WTC11 (cell line): ENCODE results near the gene SNCAIP. TPM values are rescaled to one million over a fixed set of nuclear protein-coding genes. Genes with fewer than 3 reads are reported as not detected.

Source experiments
- ATAC-seq: fragments of 200-7000 bp; cut with Tn5 transposase; 2 replicates; pipeline ENCODE4 v1.10.0; 2021; ENCODE audit warnings: mild to moderate bottlenecking, moderate library complexity
- CTCF ChIA-PET: fragments of 300-600 bp; sonication (Branson Sonifier 250); formaldehyde crosslinking; loops from one replicate; lab custom pipeline; 2021; ENCODE audit warnings: antibody characterized with exemption; lab: Charles Lee
- POLR2A ChIA-PET: fragments of 350-600 bp; sonication (Branson Sonifier 250); formaldehyde crosslinking; loops from one replicate; lab custom pipeline; 2021; ENCODE audit warnings: antibody characterized with exemption; lab: Charles Lee
- DNase-seq: peaks from one replicate; pipeline ENCODE4 v3.0.0; 2021; ENCODE audit warnings: low spot score
- H3K27ac Mint-ChIP-seq: 2 replicates; pipeline ENCODE4 v1.8.0; 2021; ENCODE audit warnings: mixed read lengths
- H3K27me3 Mint-ChIP-seq: 2 replicates; pipeline ENCODE4 v1.8.0; 2021; ENCODE audit warnings: low read depth, mild to moderate bottlenecking, moderate library complexity, mixed read lengths
- H3K36me3 Mint-ChIP-seq: 2 replicates; pipeline ENCODE4 v1.8.0; 2021; ENCODE audit warnings: mixed read lengths
- H3K4me1 Mint-ChIP-seq: 2 replicates; pipeline ENCODE4 v1.8.0; 2022; ENCODE audit warnings: mixed read lengths
- H3K4me3 Mint-ChIP-seq: 2 replicates; pipeline ENCODE4 v1.8.0; 2021; ENCODE audit warnings: mild to moderate bottlenecking, moderate library complexity, mixed read lengths
- H3K9me3 Mint-ChIP-seq: 2 replicates; pipeline ENCODE4 v1.8.0; 2021; ENCODE audit warnings: mixed read lengths
- AFF4 ChIP-seq: sonication (generic); formaldehyde crosslinking; IDR thresholded peaks from 2 replicates; pipeline ENCODE4 v1.8.1; 2023; ENCODE audit warnings: mild to moderate bottlenecking, missing genetic modification reagents, borderline replicate concordance
- ATF3 ChIP-seq: sonication (generic); formaldehyde crosslinking; conservative IDR thresholded peaks from 2 replicates; pipeline ENCODE4 v1.8.1; 2022; ENCODE audit warnings: mild to moderate bottlenecking, missing genetic modification reagents
- CBFB ChIP-seq: sonication (generic); formaldehyde crosslinking; IDR thresholded peaks from 2 replicates; pipeline ENCODE4 v1.8.1; 2022; ENCODE audit warnings: mild to moderate bottlenecking, low read depth, missing genetic modification reagents
- CREB1 ChIP-seq: sonication (generic); formaldehyde crosslinking; IDR thresholded peaks from 2 replicates; pipeline ENCODE4 v1.8.0; 2023; ENCODE audit warnings: mild to moderate bottlenecking, missing genetic modification reagents
- CREM ChIP-seq: sonication (generic); formaldehyde crosslinking; IDR thresholded peaks from 2 replicates; pipeline ENCODE4 v1.8.1; 2022; ENCODE audit warnings: mild to moderate bottlenecking, missing genetic modification reagents, moderate library complexity
- CTCF ChIP-seq: fragments of 200-600 bp; IDR thresholded peaks from 2 replicates; pipeline ENCODE4 v1.8.0; 2022; ENCODE audit warnings: antibody characterized with exemption
- E2F1 ChIP-seq: sonication (generic); formaldehyde crosslinking; IDR thresholded peaks from 2 replicates; pipeline ENCODE4 v1.8.0; 2022; ENCODE audit warnings: mild to moderate bottlenecking, missing genetic modification reagents
- ETV6 ChIP-seq: sonication (generic); formaldehyde crosslinking; IDR thresholded peaks from 2 replicates; pipeline ENCODE4 v1.8.1; 2022; ENCODE audit warnings: mild to moderate bottlenecking, missing genetic modification reagents
- FOXP1 ChIP-seq: sonication (generic); formaldehyde crosslinking; IDR thresholded peaks from 2 replicates; pipeline ENCODE4 v1.8.0; 2022; ENCODE audit warnings: missing genetic modification reagents, mild to moderate bottlenecking, moderate library complexity, borderline replicate concordance
- HMGA2 ChIP-seq: fragments of 250-450 bp; sonication (Bioruptor Pico); IDR thresholded peaks from 2 replicates; pipeline ENCODE4 v1.4.0; 2021; ENCODE audit warnings: mild to moderate bottlenecking, moderate library complexity
- HMGXB4 ChIP-seq: sonication (generic); formaldehyde crosslinking; IDR thresholded peaks from 2 replicates; pipeline ENCODE4 v1.8.1; 2023; ENCODE audit warnings: mild to moderate bottlenecking, moderate library complexity, missing genetic modification reagents
- IRF2 ChIP-seq: sonication (generic); formaldehyde crosslinking; IDR thresholded peaks from 2 replicates; pipeline ENCODE4 v1.8.0; 2022; ENCODE audit warnings: low read depth, missing genetic modification reagents, borderline replicate concordance
- KAT7 ChIP-seq: sonication (generic); formaldehyde crosslinking; IDR thresholded peaks from 2 replicates; pipeline ENCODE4 v1.8.1; 2023; ENCODE audit warnings: missing genetic modification reagents, mild to moderate bottlenecking, borderline replicate concordance
- NFATC4 ChIP-seq: fragments of 250-450 bp; sonication (Bioruptor Pico); IDR thresholded peaks from 2 replicates; pipeline ENCODE4 v1.9.0; 2021; ENCODE audit warnings: mild to moderate bottlenecking
- NFE2L1 ChIP-seq: sonication (generic); formaldehyde crosslinking; IDR thresholded peaks from 2 replicates; pipeline ENCODE4 v1.8.1; 2023; ENCODE audit warnings: missing genetic modification reagents
- NR1H2 ChIP-seq: sonication (generic); formaldehyde crosslinking; IDR thresholded peaks from 2 replicates; pipeline ENCODE4 v1.9.0; 2021; ENCODE audit warnings: mild to moderate bottlenecking, moderate library complexity, missing genetic modification reagents
- NR3C1 ChIP-seq: sonication (generic); formaldehyde crosslinking; conservative IDR thresholded peaks from 2 replicates; pipeline ENCODE4 v1.8.1; 2023; ENCODE audit warnings: low read depth, mild to moderate bottlenecking, missing genetic modification reagents
- RELA ChIP-seq: sonication (generic); formaldehyde crosslinking; IDR thresholded peaks from 2 replicates; pipeline ENCODE4 v1.8.1; 2022; ENCODE audit warnings: missing genetic modification reagents, mild to moderate bottlenecking, borderline replicate concordance
- SMAD4 ChIP-seq: sonication (generic); formaldehyde crosslinking; IDR thresholded peaks from 2 replicates; pipeline ENCODE4 v1.8.0; 2022; ENCODE audit warnings: mild to moderate bottlenecking, missing genetic modification reagents
- ZBTB21 ChIP-seq: sonication (generic); formaldehyde crosslinking; IDR thresholded peaks from 2 replicates; pipeline ENCODE4 v1.8.1; 2023; ENCODE audit warnings: mild to moderate bottlenecking, missing genetic modification reagents, borderline replicate concordance
- ZNF671 ChIP-seq: fragments of 250-450 bp; sonication (Bioruptor Pico); IDR thresholded peaks from 2 replicates; pipeline ENCODE4 v1.8.0; 2021; ENCODE audit warnings: mild to moderate bottlenecking
- total RNA-seq: library from RNA; stranded (reverse); gene quantifications from 3 replicates; pipeline ENCODE4 v1.2.3, GENCODE V29; 2021

SNCAIP gene
- total RNA-seq, 1 experiment from 2014 or later = 10.0 TPM

- CTCF ChIA-PET = interaction anchor here (0.8 kb wide), 1 partner anchor 86 kb away, joined by 4 read pairs; no protein-coding TSS in a partner anchor
- no peaks in the 10 kb centered on the region for H3K9me3 Mint-ChIP-seq
- POLR2A ChIA-PET = interaction anchor here (0.6 kb wide), 1 partner anchor 97 kb away, joined by 3 read pairs; no protein-coding TSS in a partner anchor
- no peak for ATAC-seq
- no peaks in the 10 kb centered on the region for H3K36me3 Mint-ChIP-seq
- no peak overlapping the region for H3K4me3 Mint-ChIP-seq
- H3K4me1 Mint-ChIP-seq = peaks cover 26% of the 10 kb centered on the region
- TF ChIP-seq ZNF671 (CRISPR knock-in tag) (no peak), HMGXB4 (CRISPR knock-in tag) (no peak), SMAD4 (CRISPR knock-in tag) (no peak), AFF4 (no peak)
- no peak for DNase-seq
- H3K27ac Mint-ChIP-seq = no peak overlapping the region; the same call in 1 of the 2 replicates
- H3K27me3 Mint-ChIP-seq = no peaks in the 10 kb centered on the region
Measured at GRCh38 chr5:122401976-122402725, 90.1 kb downstream of the SNCAIP start.

GRCh38 chr5:122402955-122403685 is 91.1 kb downstream of the SNCAIP start:
- Mint-ChIP-seq H3K4me1 (peaks cover 23% of the 10 kb centered on the region), H3K9me3 (no peaks in the 10 kb centered on the region), H3K36me3 (no peaks in the 10 kb centered on the region), H3K27me3 (no peaks in the 10 kb centered on the region), H3K27ac (no peak overlapping the region), H3K4me3 (no peak overlapping the region)
- POLR2A ChIA-PET = interaction anchor here (0.6 kb wide), 1 partner anchor 96 kb away, joined by 3 read pairs; no protein-coding TSS in a partner anchor
- CTCF ChIA-PET = interaction anchor here (0.8 kb wide), 1 partner anchor 85 kb away, joined by 4 read pairs; no protein-coding TSS in a partner anchor
- no peak for ATAC-seq
- no peak for DNase-seq
- no peak for TF ChIP-seq E2F1 (CRISPR knock-in tag)
- TF ChIP-seq NR3C1 (CRISPR knock-in tag) = no peak
- TF ChIP-seq CTCF = no peak
- no peak for TF ChIP-seq CREM (CRISPR knock-in tag)
- TF ChIP-seq ETV6 (CRISPR knock-in tag) = no peak
- TF ChIP-seq ATF3 (CRISPR knock-in tag) = no peak
- no peak for TF ChIP-seq KAT7
- no peak for TF ChIP-seq NFATC4 (CRISPR knock-in tag)
- TF ChIP-seq HMGA2 (CRISPR knock-in tag) = no peak
- no peak for TF ChIP-seq FOXP1 (CRISPR knock-in tag)
- no peak for TF ChIP-seq ZBTB21 (CRISPR knock-in tag)
- no peak for TF ChIP-seq NFE2L1 (CRISPR knock-in tag)
- TF ChIP-seq CREB1 (CRISPR knock-in tag) = no peak
- TF ChIP-seq NR1H2 (CRISPR knock-in tag) = no peak
- TF ChIP-seq CBFB = no peak
- TF ChIP-seq IRF2 = no peak
- no peak for TF ChIP-seq RELA (CRISPR knock-in tag)
